Forelimb muscle (tissue), 1 donor: ENCODE data around the gene IL34. TPM values are rescaled to one million over a fixed set of nuclear protein-coding genes. Genes with fewer than 3 reads are reported as not detected.

Experiments used
- DNase-seq: peaks from one replicate; pipeline ENCODE4 v3.0.0-alpha.2; 2013; ENCODE audit warnings: low read depth
- polyA plus RNA-seq: library from polyadenylated mRNA; unstranded; fragments of 120-200 nt; gene quantifications from one replicate; pipeline ENCODE4 v1.2.1, GENCODE V29; 2013; ENCODE audit not compliant: insufficient read length

The IL34 gene
- polyA plus RNA-seq, 1 donor = 5.0 TPM

DNA sequence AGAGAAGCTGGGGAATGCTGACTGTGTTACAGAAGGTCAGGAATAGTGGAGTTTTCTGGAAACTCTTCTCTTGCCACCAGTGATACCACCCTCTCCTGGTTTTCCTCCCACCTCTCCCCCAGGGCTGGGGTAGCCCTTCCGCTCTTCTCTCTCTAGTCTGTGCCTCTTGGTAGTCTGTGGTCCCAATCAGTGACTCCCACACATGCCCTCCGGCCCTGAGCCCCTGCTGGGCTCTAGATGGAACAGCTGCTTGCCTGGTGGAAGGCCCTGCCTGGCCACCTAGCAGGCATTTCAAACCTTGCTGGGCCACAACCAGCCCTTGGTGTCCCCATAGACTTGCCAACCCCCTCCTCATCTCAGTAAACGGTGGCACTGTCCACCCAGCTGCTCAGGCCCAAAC is 54.7 kb downstream of the IL34 start:
- no peak for DNase-seq

GRCh38 chr16:70701596-70701995 is 55.2 kb downstream of the IL34 start:
- DNase-seq = no peak

GRCh38 chr16:70701998-70702397 is 55.6 kb downstream of the IL34 start:
- DNase-seq = no peak

- DNase-seq = no peak
These were observed 56.3 kb downstream of the IL34 start for GRCh38 chr16:70702624-70703023.

DNA sequence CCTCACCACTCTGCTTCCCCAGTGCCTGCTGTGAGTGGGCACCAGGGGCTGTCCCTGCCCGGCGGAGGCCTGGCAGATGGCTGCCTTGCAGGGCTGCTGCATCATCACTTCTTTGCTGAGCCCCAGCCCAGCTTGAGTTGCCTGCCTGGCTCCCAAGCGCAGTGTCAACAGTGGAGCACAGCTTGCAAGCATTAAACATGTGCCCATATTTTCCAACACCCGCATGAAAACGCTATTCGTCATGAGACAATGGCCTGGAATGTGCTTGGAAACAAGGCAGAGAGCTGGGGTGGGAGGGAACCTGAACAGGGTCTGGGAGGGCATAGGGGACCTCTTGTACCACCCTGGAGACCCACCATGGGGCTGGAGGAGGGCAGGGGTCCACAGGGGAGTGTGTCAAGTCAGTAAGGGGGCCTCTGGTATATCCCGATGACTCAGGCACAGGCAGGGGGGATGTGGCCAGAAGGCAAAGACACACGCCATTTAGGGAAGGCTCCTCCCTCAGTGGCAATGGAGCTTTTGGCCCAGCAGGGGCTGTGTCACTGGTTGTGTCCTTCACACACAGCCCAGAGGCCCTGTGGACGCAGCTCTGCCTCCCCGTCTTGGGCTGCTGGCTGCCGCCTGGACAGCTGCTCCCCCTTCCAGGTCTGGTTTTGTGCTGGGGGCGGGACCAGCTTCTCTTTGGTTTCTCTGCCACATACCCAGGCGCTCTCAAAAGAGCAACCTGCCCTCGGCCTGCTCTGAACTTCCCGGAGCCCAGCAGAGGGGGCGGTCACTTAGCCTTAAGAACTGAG is 56.9 kb downstream of the IL34 start:
- no peak for DNase-seq

DNA sequence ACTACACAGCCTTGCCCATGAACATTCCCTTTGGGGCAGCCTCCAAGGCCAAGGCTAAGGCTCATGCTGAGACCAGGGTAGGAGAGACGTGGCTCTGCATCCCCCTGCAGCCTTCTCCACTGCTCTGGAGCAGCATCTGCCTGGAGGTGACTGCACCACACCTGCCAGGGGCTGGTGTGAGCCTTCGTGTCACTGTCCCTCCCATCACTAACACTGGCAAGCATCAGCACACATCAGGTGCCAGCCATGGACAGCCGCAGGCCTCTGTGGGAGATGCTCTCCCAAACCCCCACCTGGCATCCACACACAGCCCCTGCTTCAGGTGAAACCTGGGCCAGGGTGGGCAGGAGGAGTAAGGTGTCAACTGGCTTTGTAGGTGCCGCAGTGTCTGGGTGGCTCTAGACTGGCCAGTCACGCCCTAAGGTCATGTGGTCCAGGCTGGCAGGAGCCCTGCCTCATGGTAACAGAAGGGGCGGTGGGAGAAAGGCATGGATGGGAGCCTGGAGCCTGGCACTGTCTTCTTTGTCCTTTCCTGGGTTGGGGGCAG is 57.5 kb downstream of the IL34 start:
- DNase-seq = no peak

- DNase-seq = no peak
These were observed 58.2 kb downstream of the IL34 start for GRCh38 chr16:70704586-70704985.

DNA sequence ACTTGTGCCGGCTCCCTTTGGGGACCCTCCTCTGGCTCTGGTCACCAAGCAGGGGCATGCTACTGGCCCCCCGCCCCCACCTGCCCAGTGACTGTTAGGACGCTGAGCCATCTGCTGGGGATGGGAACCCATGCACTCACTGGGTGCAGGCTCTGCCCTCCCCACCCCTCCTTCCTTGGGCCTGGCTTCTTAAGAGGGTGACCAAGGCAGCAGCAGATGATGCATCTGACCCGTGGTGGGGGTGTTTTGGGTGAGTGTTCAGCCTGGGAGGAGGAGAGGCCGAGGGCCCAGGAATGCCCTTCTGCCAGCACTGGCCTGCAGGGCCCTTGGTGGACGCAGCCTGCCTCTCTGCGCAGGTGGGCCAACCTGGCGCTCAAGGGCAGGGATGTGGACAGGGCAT is 58.7 kb downstream of the IL34 start:
- no peak for DNase-seq

- DNase-seq = no peak
These were observed 60.6 kb downstream of the IL34 start for GRCh38 chr16:70706948-70707465.

DNA sequence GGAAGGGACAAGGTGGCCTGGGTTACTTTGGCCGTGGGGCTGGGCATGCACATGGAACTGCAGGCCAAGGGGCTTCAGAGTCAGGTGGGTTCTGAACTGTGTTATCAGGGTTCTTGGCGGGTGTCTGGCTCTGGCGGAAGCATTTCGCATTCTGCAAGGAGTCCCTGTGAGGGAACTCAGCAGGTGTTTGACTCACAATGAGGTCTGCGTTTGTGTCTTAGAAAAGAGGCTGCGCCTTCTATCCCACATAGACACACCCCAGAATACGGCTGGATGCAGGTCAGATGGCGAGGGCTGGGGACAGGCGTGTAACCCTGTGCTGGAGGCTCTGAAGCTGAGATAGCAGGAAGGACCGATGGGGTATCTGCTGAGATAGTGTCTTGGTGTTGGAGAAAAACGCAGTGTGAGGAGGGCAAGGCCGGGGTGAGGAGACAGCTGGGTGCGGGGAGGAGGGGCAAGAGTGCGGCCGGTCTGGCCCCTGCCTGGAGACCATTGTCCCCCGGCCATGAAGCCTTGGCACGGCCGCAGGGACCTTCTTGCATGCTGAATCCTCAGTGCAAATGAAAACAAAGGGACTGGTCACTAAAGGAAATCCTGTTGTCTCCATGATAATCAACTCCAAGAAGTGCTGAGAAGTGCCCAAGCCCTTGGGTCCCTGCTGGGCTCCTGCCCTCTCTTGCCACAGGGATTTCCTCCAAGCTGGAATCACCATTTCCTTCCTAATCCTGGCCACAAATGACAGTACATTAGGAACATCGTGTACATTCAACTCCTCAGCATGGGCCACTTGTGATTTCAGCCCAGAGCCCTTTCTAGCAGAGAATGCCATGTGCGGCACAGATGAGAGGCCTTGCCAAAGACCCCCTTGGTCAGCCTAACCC is 62.2 kb downstream of the IL34 start:
- DNase-seq = no peak

DNA sequence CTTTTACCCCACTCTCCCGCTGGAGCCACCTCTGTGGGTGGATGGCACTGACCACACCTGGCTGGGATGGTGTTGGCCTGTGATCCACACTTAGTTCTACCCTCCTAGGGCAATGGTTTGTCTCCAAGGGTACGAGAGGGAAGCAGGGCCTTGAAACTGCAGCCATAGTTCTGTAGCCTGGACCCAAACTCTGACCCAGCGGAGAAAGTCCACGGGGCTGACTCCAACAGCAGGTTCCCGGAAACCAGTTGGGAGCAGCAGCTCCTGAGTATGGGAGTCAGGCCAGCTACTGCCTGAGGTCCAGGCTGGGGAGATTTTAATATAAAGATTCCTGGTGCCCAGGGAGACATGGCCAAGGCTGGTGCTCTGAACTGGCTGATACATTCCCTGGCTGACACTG is 63.1 kb downstream of the IL34 start:
- no peak for DNase-seq

DNA sequence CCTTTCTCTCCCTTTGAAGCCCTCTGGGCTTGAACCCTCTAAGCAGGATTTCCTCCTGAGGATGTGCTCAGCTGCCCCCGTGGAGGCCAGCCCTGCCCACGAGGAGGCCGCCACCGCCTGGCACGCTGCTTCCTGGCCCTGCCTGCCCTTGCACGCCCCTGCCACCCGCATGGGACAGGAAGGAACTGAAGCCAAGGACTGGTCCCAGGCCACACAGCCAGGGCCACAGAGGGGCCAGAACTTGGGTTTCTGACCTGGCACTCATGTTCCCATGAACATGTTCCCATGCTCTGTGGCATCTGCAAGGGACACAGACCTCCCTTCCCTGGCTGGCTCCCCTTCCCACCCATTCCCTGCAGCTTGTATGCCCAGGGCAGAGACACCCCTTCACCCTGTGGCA is 63.6 kb downstream of the IL34 start:
- no peak for DNase-seq

Other genes starting within 250 kb of the IL34 start
- gene ST3GAL2, start 207.5 kb upstream of the IL34 start, polyA plus RNA-seq = 24.1 TPM
- 8.4 TPM for gene FCSK, start 192.0 kb upstream of the IL34 start, polyA plus RNA-seq
- gene COG4, start 123.0 kb upstream of the IL34 start, polyA plus RNA-seq = 41.5 TPM
- 202 TPM for gene SF3B3, start 122.7 kb upstream of the IL34 start, polyA plus RNA-seq
- 126 TPM for gene MTSS2, start 39.5 kb downstream of the IL34 start, polyA plus RNA-seq
- gene VAC14, start 154.6 kb downstream of the IL34 start, polyA plus RNA-seq = 16.4 TPM